WTC11 (cell line): Measurements from ENCODE around the gene BCL11A.

ENCODE experiments used
- KAT7 ChIP-seq: sonication (generic); formaldehyde crosslinking; IDR thresholded peaks from 2 replicates; pipeline ENCODE4 v1.8.1; 2023; ENCODE audit warnings: missing genetic modification reagents, mild to moderate bottlenecking, borderline replicate concordance
- TF ChIP-seq, protein P1 (sequence below): fragments of 200-600 bp; IDR thresholded peaks from 2 replicates; pipeline ENCODE4 v1.8.0; 2022; ENCODE audit warnings: antibody characterized with exemption
- TF ChIP-seq, protein P2 (sequence below): sonication (generic); formaldehyde crosslinking; IDR thresholded peaks from 2 replicates; pipeline ENCODE4 v1.8.0; 2023; ENCODE audit warnings: mild to moderate bottlenecking, missing genetic modification reagents

DNA sequence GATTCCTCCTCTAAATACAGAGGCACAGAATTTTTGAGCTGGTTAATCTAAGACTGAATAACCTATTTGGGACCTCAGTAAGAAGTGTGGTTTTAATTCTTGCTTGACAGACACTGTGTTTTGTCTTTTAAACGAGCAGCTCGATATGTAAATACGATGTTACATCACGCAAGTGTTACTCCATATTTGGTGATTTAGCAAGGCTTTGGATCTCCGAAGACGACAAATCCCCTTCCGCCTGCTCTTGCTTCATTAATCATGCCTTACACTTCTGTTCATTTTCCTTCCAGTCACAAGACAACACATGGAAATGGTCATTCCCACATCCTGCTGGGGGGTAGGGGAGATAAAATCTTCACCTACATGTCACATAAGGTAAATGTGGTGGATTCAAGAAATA is 9.4 kb downstream of the BCL11A start:
- TF ChIP-seq, protein P1, sequence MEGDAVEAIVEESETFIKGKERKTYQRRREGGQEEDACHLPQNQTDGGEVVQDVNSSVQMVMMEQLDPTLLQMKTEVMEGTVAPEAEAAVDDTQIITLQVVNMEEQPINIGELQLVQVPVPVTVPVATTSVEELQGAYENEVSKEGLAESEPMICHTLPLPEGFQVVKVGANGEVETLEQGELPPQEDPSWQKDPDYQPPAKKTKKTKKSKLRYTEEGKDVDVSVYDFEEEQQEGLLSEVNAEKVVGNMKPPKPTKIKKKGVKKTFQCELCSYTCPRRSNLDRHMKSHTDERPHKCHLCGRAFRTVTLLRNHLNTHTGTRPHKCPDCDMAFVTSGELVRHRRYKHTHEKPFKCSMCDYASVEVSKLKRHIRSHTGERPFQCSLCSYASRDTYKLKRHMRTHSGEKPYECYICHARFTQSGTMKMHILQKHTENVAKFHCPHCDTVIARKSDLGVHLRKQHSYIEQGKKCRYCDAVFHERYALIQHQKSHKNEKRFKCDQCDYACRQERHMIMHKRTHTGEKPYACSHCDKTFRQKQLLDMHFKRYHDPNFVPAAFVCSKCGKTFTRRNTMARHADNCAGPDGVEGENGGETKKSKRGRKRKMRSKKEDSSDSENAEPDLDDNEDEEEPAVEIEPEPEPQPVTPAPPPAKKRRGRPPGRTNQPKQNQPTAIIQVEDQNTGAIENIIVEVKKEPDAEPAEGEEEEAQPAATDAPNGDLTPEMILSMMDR, result no peak
- TF ChIP-seq, protein P2, sequence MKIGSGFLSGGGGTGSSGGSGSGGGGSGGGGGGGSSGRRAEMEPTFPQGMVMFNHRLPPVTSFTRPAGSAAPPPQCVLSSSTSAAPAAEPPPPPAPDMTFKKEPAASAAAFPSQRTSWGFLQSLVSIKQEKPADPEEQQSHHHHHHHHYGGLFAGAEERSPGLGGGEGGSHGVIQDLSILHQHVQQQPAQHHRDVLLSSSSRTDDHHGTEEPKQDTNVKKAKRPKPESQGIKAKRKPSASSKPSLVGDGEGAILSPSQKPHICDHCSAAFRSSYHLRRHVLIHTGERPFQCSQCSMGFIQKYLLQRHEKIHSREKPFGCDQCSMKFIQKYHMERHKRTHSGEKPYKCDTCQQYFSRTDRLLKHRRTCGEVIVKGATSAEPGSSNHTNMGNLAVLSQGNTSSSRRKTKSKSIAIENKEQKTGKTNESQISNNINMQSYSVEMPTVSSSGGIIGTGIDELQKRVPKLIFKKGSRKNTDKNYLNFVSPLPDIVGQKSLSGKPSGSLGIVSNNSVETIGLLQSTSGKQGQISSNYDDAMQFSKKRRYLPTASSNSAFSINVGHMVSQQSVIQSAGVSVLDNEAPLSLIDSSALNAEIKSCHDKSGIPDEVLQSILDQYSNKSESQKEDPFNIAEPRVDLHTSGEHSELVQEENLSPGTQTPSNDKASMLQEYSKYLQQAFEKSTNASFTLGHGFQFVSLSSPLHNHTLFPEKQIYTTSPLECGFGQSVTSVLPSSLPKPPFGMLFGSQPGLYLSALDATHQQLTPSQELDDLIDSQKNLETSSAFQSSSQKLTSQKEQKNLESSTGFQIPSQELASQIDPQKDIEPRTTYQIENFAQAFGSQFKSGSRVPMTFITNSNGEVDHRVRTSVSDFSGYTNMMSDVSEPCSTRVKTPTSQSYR, result no peak
- TF ChIP-seq KAT7 (CRISPR knock-in tag), result no peak
